NOMO-1 (cell line): Measurements from ENCODE around the gene PRCC.
"Not testable (repeated sequence)": the region's sequence is repeated elsewhere in the genome, so short reads cannot be mapped to it uniquely, and the experiment has no call there.

Source experiments
- DNase-seq, 2 experiments: peaks; one replicate each; lab custom pipeline; 2025; ENCODE audit not compliant: unreplicated experiment in 2 of 2; lab: John Stamatoyannopoulos, UW

The PRCC gene

DNA sequence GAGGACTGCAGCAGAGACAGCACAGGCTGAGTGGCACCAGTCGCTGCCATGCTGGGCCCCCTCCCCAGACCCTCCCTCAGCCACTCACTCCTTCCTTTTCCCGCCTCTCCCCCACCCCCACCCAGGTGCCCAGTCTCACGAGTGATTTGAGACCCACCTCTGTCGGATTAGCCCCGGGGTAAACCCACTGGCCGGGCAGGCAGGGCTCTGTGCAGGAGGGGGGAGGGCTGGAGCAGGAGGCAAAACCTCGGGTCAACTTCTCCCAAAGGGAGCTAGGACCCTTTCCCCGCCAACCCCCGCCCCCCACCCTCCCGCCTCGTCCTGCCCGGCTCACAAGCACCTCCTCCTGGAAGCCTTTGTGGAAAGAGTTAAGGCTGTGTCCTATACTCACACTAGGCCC is 23.0 kb upstream of the PRCC start:
- no peak for DNase-seq

DNA sequence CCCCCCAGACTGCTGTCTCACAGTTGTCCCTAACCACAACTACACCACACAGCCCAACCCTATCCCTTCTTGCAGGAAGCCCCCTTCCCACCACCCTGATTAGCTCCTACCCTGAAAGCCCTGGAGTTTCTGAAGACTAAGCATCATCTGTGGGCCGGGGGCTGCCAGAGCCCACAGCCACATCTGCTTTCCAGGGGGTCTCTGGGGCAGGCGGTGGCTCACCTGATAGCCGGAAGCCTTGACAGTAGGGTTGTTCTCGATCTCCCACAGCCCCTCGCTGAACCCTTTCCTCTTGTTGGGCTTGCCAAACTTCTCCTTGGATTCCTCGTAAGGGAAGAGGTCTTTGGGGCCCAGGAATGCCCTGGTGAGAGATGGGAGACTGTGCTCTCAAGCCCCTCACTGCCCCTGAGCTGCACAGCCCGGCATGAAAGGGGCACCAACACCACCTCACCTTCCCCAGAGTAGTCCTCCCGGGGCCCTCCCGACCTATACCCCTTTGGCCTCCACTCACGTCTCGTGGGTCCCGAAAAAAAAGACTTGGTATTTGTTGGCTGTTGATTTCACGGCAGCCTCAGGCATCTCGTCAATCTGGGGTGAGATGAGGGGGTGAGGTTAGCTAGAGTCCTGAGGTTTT is 22.4 kb upstream of the PRCC start:
- DNase-seq = no peak

DNA sequence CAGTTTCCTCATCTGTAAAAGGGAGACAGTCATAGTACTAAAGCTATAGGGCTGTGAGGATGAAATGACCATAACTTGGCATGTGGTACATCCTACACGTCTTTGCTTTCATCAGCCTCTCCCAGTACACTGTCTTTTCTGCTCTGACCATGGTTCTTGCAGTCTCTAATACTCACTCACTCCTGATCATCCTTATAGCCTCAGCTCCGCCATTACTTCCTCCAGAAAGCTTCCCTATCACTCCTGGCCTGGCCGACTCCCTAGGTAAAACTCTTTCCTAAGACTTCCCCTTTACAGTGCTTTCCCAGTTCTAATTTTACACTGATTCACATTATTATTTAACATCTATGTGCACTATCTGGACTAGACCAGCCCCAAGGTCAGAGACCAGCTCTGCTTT is 21.5 kb upstream of the PRCC start:
- no peak for DNase-seq

DNA sequence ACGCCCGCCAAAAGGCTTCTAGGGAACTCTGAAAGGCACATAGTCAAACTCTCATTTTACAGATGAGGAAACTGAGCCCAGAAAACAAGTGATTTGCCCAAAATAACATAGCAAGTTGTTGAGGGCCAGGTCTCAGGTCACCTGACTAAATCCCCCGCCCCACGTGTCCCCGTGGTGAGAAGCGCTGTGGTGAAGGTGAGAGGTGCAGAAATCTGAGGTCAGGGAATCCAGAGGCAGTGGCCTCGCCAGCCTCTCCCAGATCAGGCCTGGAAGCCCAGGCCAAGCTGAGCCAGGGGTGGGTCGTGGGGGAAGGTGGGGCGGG is 21.0 kb upstream of the PRCC start:
- no peak for DNase-seq

DNA sequence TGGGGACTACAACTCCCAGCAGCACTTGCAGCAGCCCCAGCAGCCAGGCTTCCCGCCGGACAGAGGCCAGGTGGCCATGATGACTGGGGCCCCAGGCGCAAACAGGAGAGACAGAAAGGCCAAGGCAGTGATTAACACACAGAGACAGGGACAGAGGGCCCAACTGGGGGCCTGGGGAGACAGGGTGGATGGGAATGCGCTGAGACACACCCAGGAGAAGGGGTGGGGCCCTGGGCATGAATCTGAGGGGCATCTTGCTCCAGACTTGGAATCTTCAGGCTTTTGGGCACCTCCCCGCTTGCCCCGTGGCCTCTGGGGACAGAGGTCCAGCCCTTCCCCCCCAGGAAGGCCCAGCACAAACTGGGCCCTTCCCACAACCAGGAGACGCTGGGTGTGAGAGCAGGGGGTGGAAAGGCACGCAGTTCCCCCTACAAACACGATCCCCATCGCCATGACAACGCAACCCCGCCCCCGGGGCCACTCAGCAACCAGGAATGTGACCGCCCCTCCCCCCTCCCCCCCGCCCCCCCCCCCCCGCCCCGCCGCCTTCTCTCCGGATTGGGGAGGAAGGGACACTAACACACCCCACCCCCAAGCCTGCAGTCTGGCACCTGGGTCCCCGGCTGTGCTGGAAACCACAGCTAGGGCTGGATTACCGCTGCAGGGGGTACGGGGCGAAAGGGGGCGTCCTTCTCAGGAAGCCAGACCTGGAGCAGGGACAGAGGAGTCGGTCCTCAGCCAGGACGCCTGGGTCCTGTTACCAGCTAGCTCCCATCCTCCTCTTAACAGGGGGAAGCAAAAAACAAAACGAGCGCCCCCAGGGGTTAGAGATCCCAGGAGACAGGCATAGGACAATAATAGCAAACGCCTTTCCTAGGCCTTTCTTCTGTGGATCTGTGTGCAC is 20.4 kb upstream of the PRCC start:
- DNase-seq = peak; percentile 17 to 22

DNA sequence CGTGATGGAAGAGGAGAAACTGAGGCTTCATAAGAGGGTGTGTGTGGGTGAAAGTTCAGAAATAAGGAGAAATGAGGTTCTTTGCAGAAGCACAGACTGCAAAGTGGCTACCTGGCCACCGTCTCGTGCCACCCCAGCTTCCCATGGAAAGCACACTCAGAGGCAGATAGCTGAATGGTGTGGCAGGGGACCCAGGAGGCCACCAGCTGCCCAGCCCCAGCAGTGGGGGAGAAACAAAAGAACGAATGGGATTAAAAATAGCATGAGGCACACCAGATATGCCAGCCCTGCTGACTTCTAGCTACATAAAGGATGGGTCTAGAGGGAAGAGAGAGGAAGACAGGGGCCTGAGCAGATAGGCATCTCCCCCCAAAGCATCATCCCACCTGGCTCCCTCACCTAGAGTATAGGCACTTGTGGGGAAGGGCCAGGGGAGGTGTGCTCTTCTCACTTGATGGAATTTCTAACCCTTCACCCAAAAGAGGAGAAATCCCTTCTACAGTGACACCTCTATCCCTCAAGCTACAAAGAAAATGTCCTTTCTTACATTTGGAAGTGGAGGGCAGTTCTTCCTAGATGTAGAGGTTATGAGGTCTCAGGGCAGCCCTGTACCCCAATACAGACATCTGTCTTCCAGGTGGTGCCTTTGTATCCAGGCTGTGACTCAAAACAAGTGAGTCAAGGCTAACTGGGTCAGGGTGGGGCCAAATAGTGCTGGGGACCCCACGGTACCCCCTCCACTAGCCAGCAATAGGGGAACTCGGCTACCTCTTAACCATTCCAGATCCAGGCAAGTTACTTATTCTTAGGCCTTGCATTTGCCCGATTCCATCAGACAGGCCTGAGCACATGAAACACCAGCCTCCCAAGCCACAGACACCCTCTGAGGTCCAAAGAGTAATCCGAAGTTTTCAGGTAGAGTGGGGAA is 19.3 kb upstream of the PRCC start:
- no peak for DNase-seq

DNA sequence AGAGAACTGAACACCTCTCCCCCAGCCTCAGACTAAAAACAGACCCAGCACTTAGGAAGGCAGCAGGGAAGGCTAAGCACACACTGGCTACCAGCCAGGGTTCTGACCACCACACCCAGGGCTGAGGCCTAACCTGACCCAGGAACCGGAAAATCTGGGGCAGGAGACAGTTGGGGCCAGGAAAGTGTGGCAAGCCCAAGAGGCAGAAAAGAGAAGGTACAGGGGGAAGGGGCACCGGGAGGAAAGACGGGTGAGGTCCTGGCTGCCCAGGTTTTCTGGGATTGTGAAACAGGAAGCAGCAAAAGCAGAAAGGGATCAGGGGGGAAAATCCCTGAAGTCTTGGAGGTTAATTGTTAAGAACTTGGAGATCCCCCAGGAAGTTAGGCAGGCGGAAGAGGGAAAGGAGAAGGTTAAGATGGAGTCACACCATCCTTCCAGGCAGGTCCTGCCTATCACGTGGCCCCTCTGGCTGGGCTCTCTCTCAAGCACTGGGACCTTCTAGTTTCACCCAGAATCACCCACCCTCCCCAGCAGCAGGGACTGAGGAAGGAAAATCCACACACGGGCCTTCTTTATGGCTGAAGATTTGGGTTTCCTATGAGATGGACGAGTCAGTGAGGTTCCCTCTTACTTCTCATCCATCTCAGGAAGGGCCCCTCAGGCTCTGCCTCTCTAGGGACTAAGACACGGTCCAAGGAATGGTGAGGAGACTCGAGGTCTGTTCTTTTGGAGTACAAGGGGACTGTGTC is 18.5 kb upstream of the PRCC start:
- peak; percentile 28 to 47 for DNase-seq

DNA sequence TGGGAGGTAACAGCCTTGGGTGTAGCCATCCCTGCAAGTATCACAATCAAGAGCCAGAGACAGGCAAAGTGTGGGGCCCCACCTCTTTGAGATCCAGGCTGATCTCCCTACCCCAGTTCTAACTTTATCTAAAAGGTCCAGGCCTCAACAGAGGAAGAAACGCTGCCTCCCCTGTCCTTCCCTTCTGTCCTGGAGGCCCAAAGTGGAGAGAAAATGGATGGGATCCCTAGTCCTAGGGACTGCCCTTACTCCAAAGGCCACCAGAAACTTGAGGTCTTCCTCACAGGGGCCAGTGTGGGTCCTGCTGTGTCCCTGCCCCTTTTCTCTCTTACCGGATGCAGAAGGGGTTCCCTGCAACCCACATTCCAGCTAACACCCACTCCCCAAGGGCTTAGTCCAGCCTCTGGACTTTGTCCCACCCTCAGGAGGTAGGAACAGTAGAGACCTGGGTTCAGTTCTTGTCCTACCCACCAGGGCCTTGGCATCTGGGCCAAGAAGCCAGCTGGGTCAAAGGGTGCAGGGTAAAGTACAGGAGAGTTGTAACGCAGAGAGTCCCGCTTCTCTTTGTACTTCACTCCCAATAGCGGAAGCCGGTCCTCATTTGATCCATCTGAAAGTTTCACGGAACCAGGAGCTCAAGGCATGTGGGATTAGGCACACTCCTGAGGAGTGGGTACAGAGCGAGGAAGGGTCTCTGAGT is 17.8 kb upstream of the PRCC start:
- DNase-seq = no peak

DNA sequence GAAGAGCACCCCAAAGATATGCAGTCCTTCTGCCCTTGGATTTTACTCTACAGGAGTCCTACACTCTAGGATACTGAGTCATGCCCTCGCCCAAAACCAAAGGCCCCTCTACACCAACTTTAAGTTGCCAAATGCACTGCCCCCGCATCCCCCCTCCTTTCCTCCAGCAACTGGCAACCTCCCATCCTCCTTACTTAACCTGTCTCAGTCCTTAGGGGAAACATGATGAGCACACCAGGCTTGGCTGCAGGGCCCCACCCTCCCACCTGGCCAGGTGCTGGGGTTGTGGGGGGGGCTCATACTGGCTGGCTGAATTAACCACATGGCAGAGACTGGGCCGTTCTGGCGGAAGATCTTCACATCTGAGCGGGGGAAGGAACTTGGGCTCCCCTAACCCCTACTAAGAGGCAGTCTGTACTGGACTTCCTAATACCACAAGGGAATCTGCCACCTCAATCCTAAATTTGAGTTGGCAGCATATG is 17.1 kb upstream of the PRCC start:
- no peak for DNase-seq

DNA sequence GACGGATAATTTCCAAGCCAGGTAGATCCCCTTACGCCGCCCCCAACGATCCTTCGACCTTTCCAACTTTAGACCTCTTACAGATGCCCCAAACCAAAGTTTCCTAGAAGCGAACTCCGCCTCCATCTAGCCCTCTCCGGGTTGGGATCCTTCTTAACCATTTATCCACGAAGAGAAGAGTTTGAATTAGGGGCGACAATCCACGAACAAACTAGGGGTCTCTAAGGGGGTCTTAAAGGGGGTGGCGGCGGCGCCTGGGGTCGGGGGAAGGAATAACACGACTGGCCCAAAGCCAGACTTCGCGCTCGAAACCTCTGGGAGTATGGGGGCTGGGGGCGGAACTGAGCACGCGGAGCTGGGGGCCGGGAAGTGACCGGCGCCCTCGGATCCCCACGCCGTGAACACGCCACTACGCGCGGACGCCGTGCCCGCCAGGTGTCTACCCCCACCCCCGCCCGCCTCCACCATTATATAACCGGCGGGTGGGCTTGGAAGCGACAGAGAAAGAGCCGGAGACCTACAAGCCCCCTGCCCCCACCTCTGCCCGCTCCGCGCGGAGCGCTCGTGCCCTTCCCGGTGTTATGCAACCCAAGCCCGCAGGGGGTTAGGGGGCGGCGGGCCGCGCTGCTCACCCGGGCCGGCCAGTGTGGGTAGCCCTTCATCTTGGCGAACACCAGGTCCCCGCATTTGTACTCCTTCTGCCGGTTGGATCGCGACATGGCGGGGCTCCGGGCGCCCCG is 16.5 kb upstream of the PRCC start:
- DNase-seq = peak; percentile 23 to 48

DNA sequence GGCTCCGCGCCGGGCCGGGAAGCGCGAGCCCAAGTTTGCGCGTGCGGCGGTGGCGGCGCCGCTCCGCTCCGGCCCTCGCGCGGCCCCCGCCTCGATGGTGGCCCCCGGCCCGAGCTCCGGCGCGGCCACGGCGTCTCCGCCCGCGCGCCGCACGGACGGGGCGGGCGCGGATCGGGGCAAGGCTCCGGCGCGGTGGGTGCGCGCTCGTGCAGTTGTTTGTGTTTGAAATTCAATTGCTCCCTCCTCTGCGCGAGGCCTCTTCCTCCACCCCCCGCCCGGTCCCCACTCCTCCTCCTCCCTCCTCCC is 15.9 kb upstream of the PRCC start, which contains the start of gene HDGF:
Gene HDGF (minus strand): TSS at position 225 of the 306 bp plus-strand sequence. CDS start 246 bp downstream, outside the sequence.
- DNase-seq = no peak

DNA sequence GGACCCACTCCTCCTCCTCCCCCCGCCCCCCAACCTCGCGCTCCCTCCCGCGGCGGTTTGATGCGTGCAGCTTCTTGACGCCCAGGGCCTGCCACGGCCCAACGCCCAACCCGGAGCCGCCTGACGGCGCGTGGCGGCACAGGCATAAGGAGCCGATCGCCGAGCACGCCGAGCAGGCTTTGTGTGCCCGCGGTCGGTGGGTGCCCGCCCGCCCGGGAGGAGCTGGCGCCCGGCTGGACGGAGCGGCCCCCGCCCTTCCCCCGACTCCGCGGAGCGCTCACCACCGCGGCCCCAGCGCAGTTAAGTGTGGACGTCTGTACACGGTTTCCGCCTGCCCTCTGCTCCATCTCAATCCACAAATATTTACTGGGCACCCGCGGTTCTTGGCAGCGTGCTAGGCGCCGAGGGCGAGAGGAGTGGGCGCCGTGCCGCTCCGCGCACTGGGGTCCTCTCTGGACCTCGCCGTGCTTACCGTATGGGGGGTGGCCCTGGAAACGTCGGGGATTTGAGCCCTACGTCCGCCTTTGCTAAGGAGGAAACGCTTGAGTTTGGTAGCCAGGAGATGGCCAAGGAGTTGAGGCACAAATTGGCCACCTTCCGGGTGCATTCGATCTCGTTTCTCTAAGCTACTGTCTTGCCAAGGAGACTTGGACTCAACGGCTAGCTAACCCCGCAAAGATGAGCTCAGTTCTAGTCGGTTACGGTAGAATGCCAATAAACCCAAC is 15.4 kb upstream of the PRCC start:
- DNase-seq = peak; percentile 85 to 96

DNA sequence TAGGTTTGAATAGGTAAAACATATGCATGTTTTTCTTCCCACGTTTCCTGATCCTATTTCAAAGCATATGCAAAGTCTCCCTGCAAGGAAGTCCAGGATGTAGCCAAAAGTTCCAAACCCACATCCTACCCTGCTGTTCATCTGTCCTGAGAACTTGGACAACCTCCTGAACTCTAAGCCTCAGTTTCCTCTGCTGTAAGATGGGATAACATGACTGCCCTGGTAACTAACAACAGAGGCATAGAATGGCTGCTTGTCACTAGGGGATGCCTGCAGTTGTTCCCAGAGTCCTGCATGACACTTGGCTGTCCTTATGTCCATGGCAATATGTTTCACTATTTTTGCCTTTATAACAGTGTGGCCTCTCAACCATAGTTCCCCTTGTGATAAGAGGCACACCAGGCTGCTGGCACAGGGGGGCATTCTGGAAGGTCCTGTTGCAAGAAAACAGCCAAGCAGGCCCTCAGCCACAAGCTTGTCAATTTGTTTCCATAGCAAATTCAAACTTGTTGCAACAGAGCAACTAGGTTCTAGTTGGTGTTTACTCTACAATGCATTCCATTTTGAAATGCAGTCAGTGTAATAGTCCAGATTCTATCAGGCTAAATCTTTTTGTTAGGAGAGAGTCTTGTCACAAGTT is 14.4 kb upstream of the PRCC start:
- peak; percentile 12 to 18 for DNase-seq

DNA sequence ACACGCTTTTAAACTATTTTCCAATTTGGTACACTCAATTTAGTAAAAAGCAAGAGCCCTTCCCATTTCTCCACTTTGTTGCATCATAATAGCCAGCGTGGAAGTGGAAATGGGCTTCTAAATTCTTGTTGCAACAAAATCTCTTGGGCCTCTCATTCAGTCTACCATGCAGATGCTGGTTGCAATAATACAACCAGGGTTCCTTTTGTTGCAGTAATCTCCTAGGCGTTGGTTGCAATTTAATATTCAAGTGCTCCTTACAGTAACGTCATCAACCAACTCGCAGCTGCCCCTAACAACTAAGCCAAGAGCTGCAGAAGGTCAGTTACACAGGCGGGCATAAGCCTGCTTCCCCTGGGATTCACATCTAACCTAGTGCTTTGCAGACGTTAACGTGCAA is 13.1 kb upstream of the PRCC start:
- no peak for DNase-seq

DNA sequence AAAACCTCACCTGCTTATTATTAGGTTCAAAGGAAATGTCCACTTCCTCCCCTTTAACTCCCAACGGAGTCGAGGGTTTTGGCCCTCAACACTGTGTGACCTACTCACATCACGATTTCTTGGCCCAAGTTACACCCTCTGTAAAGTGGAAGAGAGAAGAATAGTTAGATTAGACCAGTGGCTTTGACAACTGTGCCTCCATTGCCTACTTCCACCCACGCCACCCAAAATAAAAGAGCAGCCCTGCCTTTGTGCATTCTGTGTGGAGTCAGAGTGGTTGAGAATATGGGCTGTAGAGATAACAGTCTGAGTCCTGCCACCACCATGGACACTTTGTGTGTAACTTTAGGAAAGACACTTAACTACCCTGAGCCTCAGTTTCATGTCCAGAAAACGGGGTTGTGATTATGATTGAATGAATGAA is 11.8 kb upstream of the PRCC start:
- no peak for DNase-seq

DNA sequence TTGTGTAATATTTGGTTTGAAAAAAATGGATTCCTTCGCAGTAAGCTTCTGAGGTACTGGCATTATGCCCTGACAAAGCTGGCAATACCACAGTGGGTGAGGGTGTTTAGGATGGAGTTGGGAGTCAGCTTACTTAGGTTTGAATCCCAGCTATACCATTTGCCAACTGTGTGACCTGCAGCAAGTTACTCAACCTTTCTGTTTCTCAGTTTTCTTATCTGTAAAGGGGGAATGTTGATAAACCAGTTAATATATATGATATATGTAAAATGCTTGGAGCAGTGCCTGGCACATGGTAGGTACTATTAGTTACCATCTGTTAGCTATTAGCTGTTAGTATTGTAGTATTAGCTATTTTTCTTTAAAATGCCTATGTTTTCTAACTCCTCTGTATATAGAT is 11.0 kb upstream of the PRCC start:
- no peak for DNase-seq

DNA sequence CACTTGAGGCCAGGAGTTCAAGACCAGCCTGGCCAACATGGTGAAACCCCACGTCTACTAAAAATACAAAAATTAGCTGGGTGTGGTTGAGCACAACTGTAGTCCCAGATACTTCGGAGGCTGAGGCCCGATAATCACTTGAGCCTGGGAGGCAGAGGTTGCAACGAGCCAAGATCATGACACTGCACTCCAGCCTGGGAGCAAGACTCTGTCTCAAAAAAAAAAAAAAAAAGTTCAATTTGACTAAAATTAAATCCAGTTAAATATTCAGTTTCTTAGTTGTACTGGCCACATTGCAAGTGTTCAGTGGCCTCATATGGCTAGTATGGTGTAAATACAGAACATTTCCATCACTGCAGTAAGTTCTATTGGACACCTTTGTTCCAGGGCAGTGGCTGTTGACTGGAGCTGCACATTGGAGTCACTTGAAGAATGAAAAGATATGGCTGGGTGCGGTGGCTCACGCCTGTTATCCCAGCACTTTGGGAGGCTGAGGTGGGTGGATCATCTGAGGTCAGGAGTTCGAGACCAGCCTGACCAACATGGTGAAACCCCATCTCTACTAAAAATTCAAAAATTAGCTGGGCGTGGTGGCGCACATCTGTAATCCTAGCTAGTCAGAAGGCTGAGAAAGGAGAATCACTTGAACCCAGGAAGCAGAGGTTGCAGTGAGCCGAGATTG is 9.6 kb upstream of the PRCC start:
- DNase-seq = not testable (repeated sequence)
